HepG2 (cell line): Measurements from ENCODE around the gene ELL. TPM values are rescaled to one million over a fixed set of nuclear protein-coding genes. Genes with fewer than 3 reads are reported as not detected.

Experiments used
- CEBPG ChIP-seq: IDR thresholded peaks from 2 replicates; pipeline ENCODE4 v1.6.1; 2016
- LCORL ChIP-seq, 2 experiments: fragments of 450-650 bp in 1 of 2; sonication (generic) in 1 of 2; formaldehyde crosslinking in 1 of 2; IDR thresholded peaks; 2 replicates each; pipeline versions ENCODE4 v1.5.0 to v1.6.1; 2017 to 2020; ENCODE audit warnings: antibody characterized with exemption in 1 of 2, missing genetic modification reagents in 1 of 2
- MEIS2 ChIP-seq: sonication (generic); formaldehyde crosslinking; IDR thresholded peaks from 2 replicates; pipeline ENCODE4 v1.9.0; 2021; ENCODE audit warnings: mild to moderate bottlenecking, missing genetic modification reagents
- NFKB2 ChIP-seq: sonication (generic); formaldehyde crosslinking; IDR thresholded peaks from 2 replicates; pipeline ENCODE4 v1.4.0; 2020; ENCODE audit warnings: missing genetic modification reagents, borderline replicate concordance
- NPAS2 ChIP-seq: sonication (generic); formaldehyde crosslinking; IDR thresholded peaks from 2 replicates; pipeline ENCODE4 v1.8.0; 2022; ENCODE audit warnings: mild to moderate bottlenecking, missing genetic modification reagents, borderline replicate concordance
- PHF21A ChIP-seq: sonication (generic); formaldehyde crosslinking; IDR thresholded peaks from 2 replicates; pipeline ENCODE4 v1.5.0; 2020; ENCODE audit warnings: mild to moderate bottlenecking, missing genetic modification reagents
- SALL2 ChIP-seq: sonication (generic); formaldehyde crosslinking; IDR thresholded peaks from 2 replicates; pipeline ENCODE4 v1.8.1; 2023; ENCODE audit warnings: mild to moderate bottlenecking, missing genetic modification reagents, inconsistent platforms
- TEAD3 ChIP-seq: optimal IDR thresholded peaks from 2 replicates; pipeline ENCODE3; 2016; ENCODE audit warnings: borderline replicate concordance
- UBTF ChIP-seq: sonication (generic); formaldehyde crosslinking; IDR thresholded peaks from 2 replicates; pipeline ENCODE4 v1.4.0; 2020; ENCODE audit warnings: mild to moderate bottlenecking, missing genetic modification reagents
- ZFP62 ChIP-seq: sonication (generic); formaldehyde crosslinking; IDR thresholded peaks from 2 replicates; pipeline ENCODE4 v1.4.0; 2020; ENCODE audit warnings: missing genetic modification reagents
- ZNF17 ChIP-seq: sonication (generic); formaldehyde crosslinking; IDR thresholded peaks from 2 replicates; pipeline ENCODE4 v1.5.0; 2020; ENCODE audit warnings: mild to moderate bottlenecking, missing genetic modification reagents
- ZSCAN31 ChIP-seq: sonication (generic); formaldehyde crosslinking; IDR thresholded peaks from 2 replicates; pipeline ENCODE4 v1.5.0; 2020; ENCODE audit warnings: low read depth, mild to moderate bottlenecking, missing genetic modification reagents
- polyA plus RNA-seq, 8 experiments: library from polyadenylated mRNA; depleted of rRNA in 3 of 8; stranded (reverse) in 7 of 8; unstranded in 1 of 8; fragments of >200 nt; fragmentation: Illumina TruSeq in 4 of 8; extraction: Trizol in 4 of 8; gene quantifications; 2 replicates each; pipeline versions ENCODE4 v1.2.1 to v1.2.3, GENCODE V29; 2011 to 2016; ENCODE audit warnings: low read depth in 4 of 8, missing spikeins in 1 of 8, mixed read lengths in 1 of 8; ENCODE audit not compliant: insufficient read depth in 1 of 8
- total RNA-seq, 5 experiments: library from RNA; depleted of rRNA; stranded (reverse); fragments of >200 nt; fragmentation: Illumina TruSeq; extraction: Trizol; gene quantifications; 2 replicates each; pipeline ENCODE4 v1.2.3, GENCODE V29; 2016; ENCODE audit warnings: low read depth in 1 of 5
- TF ChIP-seq, protein P1 (sequence below): sonication (generic); formaldehyde crosslinking; IDR thresholded peaks from 2 replicates; pipeline ENCODE4 v1.4.0; 2020; ENCODE audit warnings: mild to moderate bottlenecking, missing genetic modification reagents
- TF ChIP-seq, protein P2 (sequence below): sonication (generic); formaldehyde crosslinking; IDR thresholded peaks from 2 replicates; pipeline ENCODE4 v1.4.0; 2020; ENCODE audit warnings: missing genetic modification reagents, borderline replicate concordance
- TF ChIP-seq, protein P3 (sequence below): sonication (generic); formaldehyde crosslinking; IDR thresholded peaks from 2 replicates; pipeline ENCODE4 v1.5.0; 2020; ENCODE audit warnings: missing genetic modification reagents

Gene ELL
- total and polyA plus RNA-seq, 2 of the 13 experiments (the other 11 are each of a cell fraction or from before 2014, with no cell fraction given): 3.7 to 5.4 TPM

DNA sequence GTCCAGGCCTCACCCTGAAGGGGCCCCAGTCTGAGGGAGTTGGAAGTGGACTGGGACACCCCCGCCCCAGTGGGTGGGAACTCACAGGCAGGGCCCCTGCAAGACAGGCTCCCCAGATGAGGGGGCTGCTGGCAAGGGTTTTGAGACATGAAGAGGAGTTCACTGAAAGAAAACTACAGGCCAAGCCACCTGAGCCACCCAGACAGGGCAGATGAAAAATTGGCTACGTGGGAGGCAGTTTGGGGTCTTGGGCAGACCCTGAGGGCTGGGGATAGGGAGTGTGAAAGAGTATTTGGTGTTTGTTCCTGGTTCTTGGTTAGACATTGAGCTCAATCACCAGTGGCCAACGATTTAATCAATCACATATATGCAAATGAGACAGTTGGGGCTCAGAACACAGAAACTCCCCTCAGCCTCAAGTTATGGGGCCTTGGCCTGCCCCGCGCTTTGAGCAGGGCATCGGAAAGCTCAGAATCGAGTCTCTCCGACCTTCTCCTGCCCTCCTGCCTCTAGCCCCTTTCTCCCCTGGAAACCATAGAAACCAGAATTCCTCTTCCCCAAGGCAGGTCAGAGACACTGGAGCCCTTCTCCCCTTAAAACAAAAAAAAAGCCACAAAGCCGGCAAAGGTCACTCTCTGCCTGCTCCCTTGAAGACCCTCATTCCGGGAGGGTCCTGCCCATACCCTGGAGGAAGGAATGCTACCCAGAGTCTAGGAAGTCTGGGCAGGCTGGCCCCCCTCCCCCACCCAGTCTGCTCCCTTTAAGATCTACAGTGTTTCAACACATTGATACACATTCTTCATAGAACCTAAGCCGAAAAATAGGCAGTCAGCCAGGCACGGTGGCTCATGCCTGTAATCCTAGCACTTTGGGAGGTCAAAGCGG is 82.6 kb downstream of the ELL start (continued):
- TF ChIP-seq MEIS2 (peak; percentile 6; the same call in 1 of the 2 replicates), NPAS2 (CRISPR knock-in tag) (no peak), PHF21A (CRISPR knock-in tag) (0 out of 2 replicates have a peak, but pooled peaks have one; percentile 12), UBTF (0 out of 2 replicates have a peak, but pooled peaks have one; percentile 20), LCORL (IDR thresholded peaks at IDR 0.05) (no peak), LCORL (CRISPR knock-in tag; IDR thresholded peaks at IDR 0.05) (0 out of 2 replicates have a peak, but pooled peaks have one; percentile 41), ZSCAN31 (CRISPR knock-in tag) (no peak), TEAD3 (CRISPR knock-in tag) (peak; percentile 78), ZFP62 (CRISPR knock-in tag) (0 out of 2 replicates have a peak, but pooled peaks have one; percentile 6), SALL2 (CRISPR knock-in tag) (no peak), CEBPG (CRISPR knock-in tag) (no peak), NFKB2 (CRISPR knock-in tag) (0 out of 2 replicates have a peak, but pooled peaks have one; percentile 5), ZNF17 (no peak)
- TF ChIP-seq, protein P1, sequence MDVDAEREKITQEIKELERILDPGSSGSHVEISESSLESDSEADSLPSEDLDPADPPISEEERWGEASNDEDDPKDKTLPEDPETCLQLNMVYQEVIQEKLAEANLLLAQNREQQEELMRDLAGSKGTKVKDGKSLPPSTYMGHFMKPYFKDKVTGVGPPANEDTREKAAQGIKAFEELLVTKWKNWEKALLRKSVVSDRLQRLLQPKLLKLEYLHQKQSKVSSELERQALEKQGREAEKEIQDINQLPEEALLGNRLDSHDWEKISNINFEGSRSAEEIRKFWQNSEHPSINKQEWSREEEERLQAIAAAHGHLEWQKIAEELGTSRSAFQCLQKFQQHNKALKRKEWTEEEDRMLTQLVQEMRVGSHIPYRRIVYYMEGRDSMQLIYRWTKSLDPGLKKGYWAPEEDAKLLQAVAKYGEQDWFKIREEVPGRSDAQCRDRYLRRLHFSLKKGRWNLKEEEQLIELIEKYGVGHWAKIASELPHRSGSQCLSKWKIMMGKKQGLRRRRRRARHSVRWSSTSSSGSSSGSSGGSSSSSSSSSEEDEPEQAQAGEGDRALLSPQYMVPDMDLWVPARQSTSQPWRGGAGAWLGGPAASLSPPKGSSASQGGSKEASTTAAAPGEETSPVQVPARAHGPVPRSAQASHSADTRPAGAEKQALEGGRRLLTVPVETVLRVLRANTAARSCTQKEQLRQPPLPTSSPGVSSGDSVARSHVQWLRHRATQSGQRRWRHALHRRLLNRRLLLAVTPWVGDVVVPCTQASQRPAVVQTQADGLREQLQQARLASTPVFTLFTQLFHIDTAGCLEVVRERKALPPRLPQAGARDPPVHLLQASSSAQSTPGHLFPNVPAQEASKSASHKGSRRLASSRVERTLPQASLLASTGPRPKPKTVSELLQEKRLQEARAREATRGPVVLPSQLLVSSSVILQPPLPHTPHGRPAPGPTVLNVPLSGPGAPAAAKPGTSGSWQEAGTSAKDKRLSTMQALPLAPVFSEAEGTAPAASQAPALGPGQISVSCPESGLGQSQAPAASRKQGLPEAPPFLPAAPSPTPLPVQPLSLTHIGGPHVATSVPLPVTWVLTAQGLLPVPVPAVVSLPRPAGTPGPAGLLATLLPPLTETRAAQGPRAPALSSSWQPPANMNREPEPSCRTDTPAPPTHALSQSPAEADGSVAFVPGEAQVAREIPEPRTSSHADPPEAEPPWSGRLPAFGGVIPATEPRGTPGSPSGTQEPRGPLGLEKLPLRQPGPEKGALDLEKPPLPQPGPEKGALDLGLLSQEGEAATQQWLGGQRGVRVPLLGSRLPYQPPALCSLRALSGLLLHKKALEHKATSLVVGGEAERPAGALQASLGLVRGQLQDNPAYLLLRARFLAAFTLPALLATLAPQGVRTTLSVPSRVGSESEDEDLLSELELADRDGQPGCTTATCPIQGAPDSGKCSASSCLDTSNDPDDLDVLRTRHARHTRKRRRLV (CRISPR knock-in tag): 0 out of 2 replicates have a peak, but pooled peaks have one; percentile 55
- TF ChIP-seq, protein P2, sequence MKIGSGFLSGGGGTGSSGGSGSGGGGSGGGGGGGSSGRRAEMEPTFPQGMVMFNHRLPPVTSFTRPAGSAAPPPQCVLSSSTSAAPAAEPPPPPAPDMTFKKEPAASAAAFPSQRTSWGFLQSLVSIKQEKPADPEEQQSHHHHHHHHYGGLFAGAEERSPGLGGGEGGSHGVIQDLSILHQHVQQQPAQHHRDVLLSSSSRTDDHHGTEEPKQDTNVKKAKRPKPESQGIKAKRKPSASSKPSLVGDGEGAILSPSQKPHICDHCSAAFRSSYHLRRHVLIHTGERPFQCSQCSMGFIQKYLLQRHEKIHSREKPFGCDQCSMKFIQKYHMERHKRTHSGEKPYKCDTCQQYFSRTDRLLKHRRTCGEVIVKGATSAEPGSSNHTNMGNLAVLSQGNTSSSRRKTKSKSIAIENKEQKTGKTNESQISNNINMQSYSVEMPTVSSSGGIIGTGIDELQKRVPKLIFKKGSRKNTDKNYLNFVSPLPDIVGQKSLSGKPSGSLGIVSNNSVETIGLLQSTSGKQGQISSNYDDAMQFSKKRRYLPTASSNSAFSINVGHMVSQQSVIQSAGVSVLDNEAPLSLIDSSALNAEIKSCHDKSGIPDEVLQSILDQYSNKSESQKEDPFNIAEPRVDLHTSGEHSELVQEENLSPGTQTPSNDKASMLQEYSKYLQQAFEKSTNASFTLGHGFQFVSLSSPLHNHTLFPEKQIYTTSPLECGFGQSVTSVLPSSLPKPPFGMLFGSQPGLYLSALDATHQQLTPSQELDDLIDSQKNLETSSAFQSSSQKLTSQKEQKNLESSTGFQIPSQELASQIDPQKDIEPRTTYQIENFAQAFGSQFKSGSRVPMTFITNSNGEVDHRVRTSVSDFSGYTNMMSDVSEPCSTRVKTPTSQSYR (CRISPR knock-in tag): peak; percentile 86
- TF ChIP-seq, protein P3, sequence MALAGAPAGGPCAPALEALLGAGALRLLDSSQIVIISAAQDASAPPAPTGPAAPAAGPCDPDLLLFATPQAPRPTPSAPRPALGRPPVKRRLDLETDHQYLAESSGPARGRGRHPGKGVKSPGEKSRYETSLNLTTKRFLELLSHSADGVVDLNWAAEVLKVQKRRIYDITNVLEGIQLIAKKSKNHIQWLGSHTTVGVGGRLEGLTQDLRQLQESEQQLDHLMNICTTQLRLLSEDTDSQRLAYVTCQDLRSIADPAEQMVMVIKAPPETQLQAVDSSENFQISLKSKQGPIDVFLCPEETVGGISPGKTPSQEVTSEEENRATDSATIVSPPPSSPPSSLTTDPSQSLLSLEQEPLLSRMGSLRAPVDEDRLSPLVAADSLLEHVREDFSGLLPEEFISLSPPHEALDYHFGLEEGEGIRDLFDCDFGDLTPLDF: 0 out of 2 replicates have a peak, but pooled peaks have one; percentile 31
